ENCODE results near the gene CYB5R4. TPM values are rescaled to one million over a fixed set of nuclear protein-coding genes. Genes with fewer than 3 reads are reported as not detected.
"Not testable (repeated sequence)": the region's sequence is repeated elsewhere in the genome, so short reads cannot be mapped to it uniquely, and the experiment has no call there.

The CYB5R4 gene
- total RNA-seq, 2 donors from 2014 or later: 13.7 to 18.9 TPM

DNA sequence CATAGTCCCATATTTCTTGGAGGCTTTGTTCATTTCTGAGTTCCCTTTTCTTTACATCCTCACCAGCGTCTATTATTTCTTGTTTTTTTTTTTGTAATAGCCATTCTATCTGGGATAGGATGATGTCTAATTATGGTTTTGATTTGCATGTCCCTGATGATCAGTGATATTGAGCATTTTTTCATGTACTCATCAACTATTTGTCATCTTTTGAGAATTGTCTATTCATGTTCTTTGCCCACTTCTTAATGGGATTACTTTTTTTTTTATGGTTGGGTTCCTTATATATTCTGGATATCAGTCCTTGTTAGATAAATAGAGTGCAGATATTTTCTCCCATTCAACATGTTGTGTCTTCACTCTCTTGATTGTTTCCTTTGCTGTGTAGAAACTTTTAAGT is 42.1 kb downstream of the CYB5R4 start:
- no peaks in the 10 kb centered on the region for H3K4me1 ChIP-seq (ENCODE audit: control insufficient read depth, insufficient read depth, low read length)
- no peak overlapping the region for H3K9ac ChIP-seq (ENCODE audit: extremely low read depth, low read length, poor library complexity, severe bottlenecking)
- Mint-ChIP-seq H3K4me1 (peaks cover 1% of the 10 kb centered on the region), H3K27ac (no peak overlapping the region), H3K4me3 (no peak overlapping the region), H3K27me3 (ENCODE audit: insufficient read depth) (no peaks in the 10 kb centered on the region), H3K9me3 (peaks cover 12% of the 10 kb centered on the region), H3K36me3 (ENCODE audit: low read depth) (peaks cover 12% of the 10 kb centered on the region)
- H3K27me3 ChIP-seq (ENCODE audit: control insufficient read depth, insufficient read depth, low read length, poor library complexity, severe bottlenecking): no peaks in the 10 kb centered on the region
- TF ChIP-seq, protein P1, sequence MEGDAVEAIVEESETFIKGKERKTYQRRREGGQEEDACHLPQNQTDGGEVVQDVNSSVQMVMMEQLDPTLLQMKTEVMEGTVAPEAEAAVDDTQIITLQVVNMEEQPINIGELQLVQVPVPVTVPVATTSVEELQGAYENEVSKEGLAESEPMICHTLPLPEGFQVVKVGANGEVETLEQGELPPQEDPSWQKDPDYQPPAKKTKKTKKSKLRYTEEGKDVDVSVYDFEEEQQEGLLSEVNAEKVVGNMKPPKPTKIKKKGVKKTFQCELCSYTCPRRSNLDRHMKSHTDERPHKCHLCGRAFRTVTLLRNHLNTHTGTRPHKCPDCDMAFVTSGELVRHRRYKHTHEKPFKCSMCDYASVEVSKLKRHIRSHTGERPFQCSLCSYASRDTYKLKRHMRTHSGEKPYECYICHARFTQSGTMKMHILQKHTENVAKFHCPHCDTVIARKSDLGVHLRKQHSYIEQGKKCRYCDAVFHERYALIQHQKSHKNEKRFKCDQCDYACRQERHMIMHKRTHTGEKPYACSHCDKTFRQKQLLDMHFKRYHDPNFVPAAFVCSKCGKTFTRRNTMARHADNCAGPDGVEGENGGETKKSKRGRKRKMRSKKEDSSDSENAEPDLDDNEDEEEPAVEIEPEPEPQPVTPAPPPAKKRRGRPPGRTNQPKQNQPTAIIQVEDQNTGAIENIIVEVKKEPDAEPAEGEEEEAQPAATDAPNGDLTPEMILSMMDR (conservative IDR thresholded peaks at IDR 0.05): no peak
- no peak overlapping the region for H3K4me3 ChIP-seq (ENCODE audit: low read length)
- DNase-seq: no peak
- no peaks in the 10 kb centered on the region for H3K9me3 ChIP-seq (ENCODE audit: control insufficient read depth, low read length)
- no peaks in the 10 kb centered on the region for H3K36me3 ChIP-seq (ENCODE audit: control insufficient read depth, insufficient read depth, low read length)
- no peak overlapping the region for H3K27ac ChIP-seq (ENCODE audit: low read depth, low read length)
- no CpG with 5 or more reads among the region's 1 CpG for WGBS, 2 experiments (ENCODE audit: insufficient coverage in 1 of 2, insufficient read length in 1 of 2)

DNA sequence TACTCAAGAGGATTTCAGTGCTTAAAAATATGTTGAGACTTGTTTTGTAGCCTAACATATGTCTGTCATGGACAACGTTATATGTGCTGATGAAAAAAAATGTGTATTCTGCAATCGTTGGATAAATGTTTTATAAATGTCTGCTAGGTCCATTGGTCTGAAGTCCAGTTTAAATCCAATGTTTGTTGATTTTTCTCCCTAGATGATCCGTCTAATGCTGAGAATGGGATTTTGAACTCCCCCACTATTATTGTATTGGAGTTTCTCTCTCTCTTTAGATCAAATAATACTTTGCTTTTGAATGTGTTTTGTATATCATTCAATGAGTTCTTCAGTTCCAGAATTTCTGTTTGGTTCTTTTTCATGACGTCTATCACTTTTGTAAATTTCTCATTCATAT is 44.9 kb downstream of the CYB5R4 start:
- no peaks in the 10 kb centered on the region for H3K27me3 ChIP-seq (ENCODE audit: control insufficient read depth, insufficient read depth, low read length, poor library complexity, severe bottlenecking)
- WGBS, 2 experiments (ENCODE audit: insufficient coverage in 1 of 2, insufficient read length in 1 of 2): 89 to 99% methylated on average over 1 to 3 of the region's 4 CpGs
- H3K9me3 Mint-ChIP-seq: peaks cover 3% of the 10 kb centered on the region
- H3K4me3 ChIP-seq (ENCODE audit: low read length): no peak overlapping the region
- no peaks in the 10 kb centered on the region for H3K36me3 ChIP-seq (ENCODE audit: control insufficient read depth, insufficient read depth, low read length)
- H3K36me3 Mint-ChIP-seq (ENCODE audit: low read depth): peaks cover 9% of the 10 kb centered on the region
- H3K4me3 Mint-ChIP-seq: no peak overlapping the region
- TF ChIP-seq, protein P1 (conservative IDR thresholded peaks at IDR 0.05): no peak
- H3K9me3 ChIP-seq (ENCODE audit: control insufficient read depth, low read length): no peaks in the 10 kb centered on the region
- H3K27ac ChIP-seq (ENCODE audit: low read depth, low read length): no peak overlapping the region
- H3K27me3 Mint-ChIP-seq (ENCODE audit: insufficient read depth): no peaks in the 10 kb centered on the region
- no peak for DNase-seq
- no peak overlapping the region for H3K9ac ChIP-seq (ENCODE audit: extremely low read depth, low read length, poor library complexity, severe bottlenecking)
- H3K27ac Mint-ChIP-seq: no peak overlapping the region
- no peaks in the 10 kb centered on the region for H3K4me1 ChIP-seq (ENCODE audit: control insufficient read depth, insufficient read depth, low read length)
- peaks cover 1% of the 10 kb centered on the region for H3K4me1 Mint-ChIP-seq

DNA sequence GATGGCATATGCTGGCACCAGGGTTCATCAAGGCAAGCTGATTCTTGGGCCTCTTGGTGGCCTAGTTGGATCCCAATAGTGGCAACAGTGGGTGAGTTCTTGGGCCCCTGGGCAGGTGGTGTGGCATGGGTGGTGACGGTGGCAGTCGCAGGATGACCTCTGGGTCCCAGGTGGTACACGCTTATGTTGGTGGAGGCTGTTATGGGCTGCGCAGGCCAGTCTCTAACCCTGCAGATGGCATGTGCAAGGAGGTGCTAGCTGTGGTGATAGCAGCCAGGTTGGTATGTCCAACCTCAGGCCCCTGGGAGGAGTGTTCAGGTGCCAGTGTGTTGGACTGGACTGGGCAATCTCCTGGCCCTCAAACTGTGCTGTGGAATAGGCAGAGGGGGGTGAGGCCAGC is 46.2 kb downstream of the CYB5R4 start:
- Mint-ChIP-seq H3K27ac (no peak overlapping the region), H3K9me3 (peaks cover 3% of the 10 kb centered on the region), H3K4me1 (no peaks in the 10 kb centered on the region), H3K36me3 (ENCODE audit: low read depth) (peaks cover 9% of the 10 kb centered on the region), H3K27me3 (ENCODE audit: insufficient read depth) (no peaks in the 10 kb centered on the region), H3K4me3 (no peak overlapping the region)
- H3K27me3 ChIP-seq (ENCODE audit: control insufficient read depth, insufficient read depth, low read length, poor library complexity, severe bottlenecking): no peaks in the 10 kb centered on the region
- TF ChIP-seq, protein P1 (conservative IDR thresholded peaks at IDR 0.05): no peak
- no peak overlapping the region for H3K9ac ChIP-seq (ENCODE audit: extremely low read depth, low read length, poor library complexity, severe bottlenecking)
- no peak overlapping the region for H3K27ac ChIP-seq (ENCODE audit: low read depth, low read length)
- no peak for DNase-seq
- H3K9me3 ChIP-seq (ENCODE audit: control insufficient read depth, low read length): no peaks in the 10 kb centered on the region
- no peak overlapping the region for H3K4me3 ChIP-seq (ENCODE audit: low read length)
- no peaks in the 10 kb centered on the region for H3K36me3 ChIP-seq (ENCODE audit: control insufficient read depth, insufficient read depth, low read length)
- no peaks in the 10 kb centered on the region for H3K4me1 ChIP-seq (ENCODE audit: control insufficient read depth, insufficient read depth, low read length)
- 92 to 100% methylated on average over 1 to 4 of the region's 4 CpGs for WGBS, 2 experiments (ENCODE audit: insufficient coverage in 1 of 2, insufficient read length in 1 of 2)

DNA sequence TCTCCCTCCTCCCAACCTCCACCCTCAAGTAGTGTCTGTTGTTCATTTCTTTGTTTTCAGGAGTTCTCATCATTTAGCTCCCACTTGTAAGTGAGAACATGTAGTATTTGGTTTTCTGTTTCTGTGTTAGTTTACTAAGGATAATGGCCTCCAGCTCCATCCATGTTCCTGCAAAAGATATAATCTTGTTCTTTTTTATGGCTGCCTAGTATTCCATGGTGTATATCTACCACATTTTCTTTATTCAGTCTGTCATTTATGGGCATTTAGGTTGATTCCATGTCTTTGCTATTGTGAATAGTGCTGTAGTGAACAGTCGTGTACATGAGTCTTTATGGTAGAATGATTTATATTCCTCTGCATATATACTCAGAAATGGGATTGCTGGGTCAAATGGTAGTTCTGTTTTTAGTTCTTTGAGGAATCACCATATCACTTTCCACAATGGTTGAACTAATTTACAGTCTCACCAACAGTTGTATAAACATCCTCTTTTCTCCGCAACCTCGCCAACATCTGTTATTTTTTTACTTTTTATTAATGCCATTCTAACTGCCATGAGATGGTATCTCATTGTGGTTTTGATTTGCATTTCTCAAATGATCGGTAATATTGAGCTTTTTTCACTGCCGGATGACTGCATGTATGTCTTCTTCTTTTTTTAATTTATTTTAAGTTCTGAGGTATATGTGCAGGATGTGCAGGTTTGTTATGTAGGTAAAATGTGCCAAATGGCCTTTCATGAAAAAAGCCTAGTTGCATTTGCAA is 48.3 kb downstream of the CYB5R4 start:
- not testable (repeated sequence) for H3K27me3 Mint-ChIP-seq (ENCODE audit: insufficient read depth); H3K9me3 Mint-ChIP-seq; H3K27me3 ChIP-seq (ENCODE audit: control insufficient read depth, insufficient read depth, low read length, poor library complexity, severe bottlenecking); H3K4me3 ChIP-seq (ENCODE audit: low read length); H3K27ac ChIP-seq (ENCODE audit: low read depth, low read length); H3K4me1 Mint-ChIP-seq; H3K4me1 ChIP-seq (ENCODE audit: control insufficient read depth, insufficient read depth, low read length); H3K36me3 Mint-ChIP-seq (ENCODE audit: low read depth); H3K9ac ChIP-seq (ENCODE audit: extremely low read depth, low read length, poor library complexity, severe bottlenecking); H3K27ac Mint-ChIP-seq; H3K4me3 Mint-ChIP-seq; H3K9me3 ChIP-seq (ENCODE audit: control insufficient read depth, low read length); H3K36me3 ChIP-seq (ENCODE audit: control insufficient read depth, insufficient read depth, low read length); DNase-seq
- WGBS, 2 experiments (ENCODE audit: insufficient coverage in 1 of 2, insufficient read length in 1 of 2): 95 to 100% methylated on average over 4 to 5 of the region's 5 CpGs

Data from endodermal cell (in vitro differentiated cells).